Keratinocyte (primary cell): ENCODE data around the gene FABP3.

Source experiments
- EZH2 ChIP-seq: IDR thresholded peaks from one replicate; pipeline ENCODE4 v1.6.1; 2012; ENCODE audit warnings: inconsistent platforms, mild to moderate bottlenecking, low read length, moderate library complexity
- TF ChIP-seq, protein P1 (sequence below), 3 experiments: IDR thresholded peaks in 1 of 3; conservative IDR thresholded peaks in 1 of 3; optimal IDR thresholded peaks in 1 of 3; 2 replicates in 2 of 3; 3 replicates in 1 of 3; pipeline versions ENCODE3 to v1.5.1; 2011; ENCODE audit warnings: low read length in 3 of 3, mild to moderate bottlenecking in 3 of 3, moderate library complexity in 2 of 3, control low read depth in 1 of 3, inconsistent platforms in 1 of 3; ENCODE audit not compliant: insufficient read depth in 2 of 3; ENCODE audit errors: extremely low read depth in 1 of 3

GRCh38 chr1:31382379-31382989 is 9.6 kb upstream of the FABP3 start:
- TF ChIP-seq, protein P1, sequence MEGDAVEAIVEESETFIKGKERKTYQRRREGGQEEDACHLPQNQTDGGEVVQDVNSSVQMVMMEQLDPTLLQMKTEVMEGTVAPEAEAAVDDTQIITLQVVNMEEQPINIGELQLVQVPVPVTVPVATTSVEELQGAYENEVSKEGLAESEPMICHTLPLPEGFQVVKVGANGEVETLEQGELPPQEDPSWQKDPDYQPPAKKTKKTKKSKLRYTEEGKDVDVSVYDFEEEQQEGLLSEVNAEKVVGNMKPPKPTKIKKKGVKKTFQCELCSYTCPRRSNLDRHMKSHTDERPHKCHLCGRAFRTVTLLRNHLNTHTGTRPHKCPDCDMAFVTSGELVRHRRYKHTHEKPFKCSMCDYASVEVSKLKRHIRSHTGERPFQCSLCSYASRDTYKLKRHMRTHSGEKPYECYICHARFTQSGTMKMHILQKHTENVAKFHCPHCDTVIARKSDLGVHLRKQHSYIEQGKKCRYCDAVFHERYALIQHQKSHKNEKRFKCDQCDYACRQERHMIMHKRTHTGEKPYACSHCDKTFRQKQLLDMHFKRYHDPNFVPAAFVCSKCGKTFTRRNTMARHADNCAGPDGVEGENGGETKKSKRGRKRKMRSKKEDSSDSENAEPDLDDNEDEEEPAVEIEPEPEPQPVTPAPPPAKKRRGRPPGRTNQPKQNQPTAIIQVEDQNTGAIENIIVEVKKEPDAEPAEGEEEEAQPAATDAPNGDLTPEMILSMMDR (optimal IDR thresholded peaks at IDR 0.05 in 1 of 3, IDR thresholded peaks at IDR 0.05 in 1 of 3, conservative IDR thresholded peaks at IDR 0.05 in 1 of 3; ENCODE audit: extremely low read depth in 1 of 3, insufficient read depth in 2 of 3, low read length in 3 of 3), result no peak
- TF ChIP-seq EZH2, result no peak
